GM19395 (cell line): ENCODE data around the gene B3GNT2.

Experiments used
- ATAC-seq: cut with Tn5 transposase; IDR thresholded peaks from one replicate; pipeline ENCODE4 v1.9.1; 2021; ENCODE audit warnings: mild to moderate bottlenecking, moderate library complexity; ENCODE audit not compliant: unreplicated experiment

The B3GNT2 gene

DNA sequence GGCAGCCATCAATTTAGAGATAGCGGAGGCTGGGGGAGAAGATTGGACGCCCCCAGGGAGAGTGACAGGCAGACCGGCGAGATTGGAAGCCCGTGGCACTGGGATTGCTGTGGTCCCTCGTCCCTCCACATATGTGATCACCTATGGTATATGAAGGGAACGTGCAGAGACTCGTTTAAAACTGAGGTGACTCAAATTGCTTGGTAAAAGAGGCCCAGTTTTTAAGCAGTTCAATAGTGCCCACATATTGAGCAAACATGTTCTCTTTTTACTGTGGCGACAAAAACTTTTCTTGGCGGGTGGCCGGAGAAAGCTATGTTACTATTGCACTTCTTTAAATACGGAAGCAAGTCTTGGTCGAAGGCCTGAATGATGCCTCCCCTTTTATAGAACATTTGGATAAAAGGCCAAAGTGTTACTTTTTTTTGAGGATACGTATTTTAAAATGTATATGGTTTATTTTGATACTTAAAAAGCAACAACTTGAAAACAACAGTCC lies 9.1 kb downstream of the B3GNT2 start:
- ATAC-seq, result no peak

DNA sequence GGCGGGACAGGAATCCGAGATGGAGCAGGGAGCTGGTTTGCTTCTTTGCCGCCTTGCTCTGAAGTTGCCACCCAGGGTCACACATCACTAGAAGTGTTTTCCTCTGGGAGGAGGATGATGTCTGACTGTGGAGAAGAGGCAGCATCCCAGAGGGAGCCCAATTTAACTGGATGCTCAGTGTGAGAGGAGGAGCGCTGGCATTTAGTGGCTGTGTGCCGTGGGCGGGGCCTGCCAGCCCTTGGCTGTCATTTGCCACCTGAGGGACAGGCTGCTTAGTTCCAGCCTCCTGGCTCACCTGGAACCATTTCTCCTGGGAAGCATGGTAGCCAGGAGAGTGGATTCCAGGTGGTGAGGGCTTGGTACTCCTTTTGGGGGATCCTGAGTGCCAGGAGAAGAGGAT lies 9.6 kb downstream of the B3GNT2 start:
- ATAC-seq, result no peak

DNA sequence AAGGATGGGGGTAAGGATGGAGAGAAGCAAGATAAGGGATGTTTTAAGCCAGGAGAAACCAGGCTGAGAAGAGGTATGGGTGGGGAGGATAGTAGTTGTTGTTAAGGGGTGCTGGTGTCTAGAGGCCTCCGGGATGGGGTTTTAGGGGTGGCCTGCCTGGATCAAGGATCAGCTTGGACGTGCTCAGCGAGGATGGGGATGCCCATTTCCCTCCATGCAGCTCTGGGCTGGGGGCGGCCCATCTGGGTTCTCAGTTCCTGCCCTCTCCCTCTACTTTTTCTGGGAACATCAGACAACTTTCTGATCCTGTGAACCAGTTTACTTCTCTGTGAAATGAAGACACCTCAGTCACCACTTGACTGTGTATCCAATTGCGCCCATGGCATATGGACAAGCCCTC lies 10.1 kb downstream of the B3GNT2 start:
- ATAC-seq, result no peak

DNA sequence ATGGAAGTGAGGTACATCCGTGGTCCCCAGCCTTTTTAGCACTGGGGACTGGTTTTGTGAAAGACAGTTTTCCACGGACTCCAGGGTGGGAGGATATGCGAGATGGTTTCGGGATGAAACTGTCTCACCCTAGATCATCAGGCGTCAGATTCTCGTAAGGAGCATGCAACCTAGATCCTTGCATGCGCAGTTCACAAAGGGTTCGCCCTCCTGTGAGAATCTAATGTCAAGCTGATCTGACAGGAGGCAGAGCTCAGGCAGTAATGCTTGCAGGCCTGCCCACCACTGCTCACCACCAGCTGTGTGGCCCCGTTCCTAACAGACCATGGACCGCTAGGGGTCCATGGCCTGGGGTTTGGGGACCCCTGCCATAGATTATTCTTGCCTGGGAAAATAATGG lies 11.6 kb downstream of the B3GNT2 start:
- ATAC-seq, result no peak

DNA sequence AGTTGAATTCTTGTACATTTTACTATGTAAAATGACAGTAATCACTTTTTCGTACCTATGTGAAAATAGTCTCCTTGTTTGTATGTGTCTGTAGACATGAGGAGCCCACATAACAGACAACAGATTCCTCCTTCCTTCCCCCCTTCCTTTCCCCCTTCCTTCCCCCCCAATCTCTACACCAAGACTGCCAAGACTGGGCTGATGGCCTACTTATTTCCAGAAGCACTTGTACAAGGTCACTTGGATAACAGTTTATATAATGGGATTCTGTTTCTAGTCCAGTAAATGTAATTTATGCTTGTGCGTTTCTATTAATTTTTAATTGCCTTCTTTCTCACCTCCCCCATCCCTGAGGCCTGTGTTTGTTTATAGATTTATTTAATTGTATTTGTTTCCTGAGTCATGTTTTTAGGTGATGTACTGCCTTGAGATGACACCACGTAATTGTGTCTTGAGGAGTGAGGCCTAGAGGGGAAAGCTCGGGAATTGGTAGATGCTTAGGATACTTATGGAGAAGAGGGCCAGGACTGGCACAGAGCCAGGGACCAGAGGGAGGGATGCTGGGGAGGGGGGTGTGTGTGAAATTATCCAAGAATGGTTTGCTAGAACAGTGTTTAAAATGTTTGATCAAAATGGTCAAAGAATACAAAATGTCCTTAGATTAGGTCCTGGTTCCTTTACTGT lies 12.3 kb downstream of the B3GNT2 start:
- ATAC-seq, result no peak

DNA sequence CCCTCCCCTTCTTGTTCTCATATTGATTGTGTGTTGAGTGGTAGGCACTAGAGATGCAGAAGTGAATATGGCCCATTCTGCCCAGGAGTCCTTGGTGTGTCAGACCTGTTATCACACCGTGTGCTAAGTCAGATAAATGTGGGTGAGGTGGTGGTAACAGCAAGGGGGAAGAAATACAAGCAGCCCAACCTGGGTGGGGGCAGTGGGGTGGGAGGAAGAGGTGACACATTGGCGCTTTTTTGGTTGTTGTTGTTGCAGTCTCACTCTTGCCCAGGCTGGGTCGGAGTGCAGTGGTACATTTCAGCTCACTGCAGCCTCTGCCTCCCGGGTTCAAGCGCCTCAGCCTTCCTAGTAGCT lies 12.8 kb downstream of the B3GNT2 start:
- no peak for ATAC-seq

DNA sequence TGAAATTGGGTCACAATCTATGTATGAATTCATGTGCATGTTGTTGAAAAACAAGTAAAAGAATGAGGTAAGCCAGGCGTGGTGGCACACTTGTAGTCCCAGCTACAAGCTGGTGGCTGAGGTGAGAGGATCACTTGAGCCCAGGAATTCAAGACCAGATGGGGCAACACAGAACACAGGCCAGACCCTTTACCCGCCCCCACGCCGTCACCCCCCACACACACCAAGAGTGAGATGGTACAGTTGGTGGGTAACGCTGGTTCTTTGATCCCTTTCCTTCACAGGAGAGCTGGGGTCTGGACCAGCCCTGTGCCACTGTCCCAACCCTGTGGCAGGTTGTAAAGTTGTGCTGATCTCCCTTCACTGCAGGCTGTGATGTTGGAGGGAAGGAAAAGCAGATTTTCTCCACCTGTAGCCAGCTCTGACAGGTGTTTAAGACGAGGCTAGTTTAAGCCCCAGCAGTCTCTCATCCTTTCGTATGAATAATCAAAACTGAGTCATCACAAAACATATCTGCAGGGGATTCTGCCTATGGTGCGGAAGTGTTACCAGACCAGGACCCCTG lies 13.6 kb downstream of the B3GNT2 start:
- ATAC-seq, result no peak

DNA sequence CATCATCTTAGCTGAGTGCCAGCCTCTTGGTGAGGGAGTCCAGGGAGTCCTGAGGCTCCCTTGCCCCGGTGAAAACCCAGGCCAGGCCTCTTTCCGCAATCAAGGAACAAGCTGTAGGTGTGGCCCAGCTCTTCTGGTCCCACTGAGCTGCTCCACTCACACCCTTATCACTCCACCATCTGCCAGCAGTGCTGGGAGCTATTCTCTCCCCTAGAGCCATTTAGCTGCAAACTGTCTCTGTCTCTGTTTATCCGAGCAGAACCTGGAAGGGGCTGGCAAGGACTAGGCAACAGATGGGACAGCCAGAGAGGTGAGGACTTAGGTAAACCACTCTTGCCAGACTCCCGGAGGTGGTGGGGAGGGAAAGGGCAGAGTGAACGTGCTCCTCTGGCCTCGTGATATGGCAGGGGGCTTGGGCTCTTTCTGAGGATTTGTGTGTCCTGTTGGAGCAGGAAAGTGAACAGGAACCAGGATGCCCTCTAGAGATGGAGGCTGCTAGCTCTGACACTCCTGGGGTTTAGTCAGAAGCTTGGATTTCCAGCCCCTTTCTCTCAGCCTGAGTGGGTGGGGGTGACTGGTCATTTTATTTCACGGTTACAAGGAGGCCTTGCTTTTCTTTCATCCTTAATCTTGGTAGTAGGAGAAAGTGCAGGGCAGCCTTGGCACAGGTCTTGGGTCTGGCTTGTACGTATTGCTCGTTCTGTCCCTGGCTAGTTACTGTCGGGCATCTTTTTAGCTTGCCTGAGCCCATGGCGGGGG lies 19.6 kb downstream of the B3GNT2 start:
- ATAC-seq, result no peak

DNA sequence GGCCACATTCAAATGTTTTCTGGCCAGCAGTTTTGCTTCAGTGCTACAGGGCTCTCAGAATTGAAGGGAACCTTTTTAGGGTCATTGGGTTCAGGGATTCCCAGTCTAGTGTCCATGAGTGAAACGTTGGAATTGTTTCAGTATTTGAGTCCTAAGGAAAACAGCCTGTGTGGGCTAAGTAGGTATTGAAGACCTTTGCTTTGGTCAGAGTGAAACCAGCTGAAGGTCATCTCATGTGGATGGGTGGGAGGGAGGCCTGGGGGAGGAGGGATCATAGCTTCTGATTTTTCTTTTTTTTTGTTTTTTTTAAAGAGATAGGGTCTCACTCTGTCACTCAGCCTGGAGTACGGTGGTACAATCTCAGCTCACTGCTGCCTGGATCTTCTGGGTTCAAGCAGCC lies 20.2 kb downstream of the B3GNT2 start:
- ATAC-seq, result no peak

DNA sequence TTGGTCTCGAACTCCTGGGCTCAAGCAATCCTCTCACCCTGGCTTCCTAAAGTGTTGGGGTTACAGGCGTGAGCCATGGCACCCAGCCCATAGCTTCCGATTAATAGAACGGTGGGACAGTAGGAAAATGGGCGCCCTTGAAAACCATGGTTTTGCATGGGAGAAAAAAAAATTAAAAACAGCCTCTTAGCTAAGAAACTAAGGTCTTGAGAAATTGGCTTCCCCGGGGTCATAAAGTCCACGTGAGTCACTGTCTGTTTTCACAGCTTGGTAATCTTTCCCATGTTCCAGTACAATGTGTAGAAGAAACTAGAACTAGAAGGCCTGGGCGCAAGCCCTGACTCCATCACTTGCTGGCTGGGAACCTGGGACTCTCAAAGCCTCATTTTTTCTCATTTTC lies 20.7 kb downstream of the B3GNT2 start:
- ATAC-seq, result no peak

DNA sequence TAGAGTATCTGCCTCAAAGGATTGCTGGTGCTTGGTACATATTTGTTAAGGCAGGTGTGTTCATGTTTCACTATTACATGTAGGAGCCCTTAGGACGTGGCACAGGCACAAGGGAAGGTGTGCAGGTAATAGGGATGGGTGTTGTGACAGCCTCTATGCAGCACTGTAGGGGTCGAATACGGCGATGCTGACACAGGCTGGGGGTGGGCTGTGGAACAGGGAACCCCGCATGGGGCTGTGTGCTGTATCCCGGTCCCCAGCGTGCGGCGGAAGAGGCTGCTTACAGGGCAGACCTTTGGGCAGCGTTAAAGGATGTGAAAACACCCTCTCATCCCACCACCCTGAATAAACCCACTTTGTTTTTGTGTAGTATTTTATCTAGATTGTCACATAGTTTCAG lies 21.5 kb downstream of the B3GNT2 start:
- ATAC-seq, result no peak

DNA sequence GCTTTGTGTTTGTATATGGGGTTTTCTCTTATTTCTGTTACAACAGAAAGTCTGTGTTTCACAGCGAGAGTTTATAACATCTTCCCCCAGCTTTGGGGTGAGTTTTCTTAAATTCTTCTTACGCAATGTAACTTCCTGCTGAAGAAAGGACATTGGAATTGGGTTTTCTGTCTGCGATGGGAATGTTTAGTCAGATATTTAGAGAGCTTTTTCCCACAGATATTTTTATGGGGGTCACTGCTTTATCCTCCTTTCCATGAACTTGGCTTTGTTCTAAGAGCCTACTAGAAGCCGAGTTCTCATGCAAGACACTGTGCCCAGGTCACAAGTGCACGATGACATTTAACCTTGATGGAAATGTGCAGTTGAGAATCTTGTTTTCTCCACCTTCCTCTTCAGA lies 22.1 kb downstream of the B3GNT2 start:
- ATAC-seq, result no peak

DNA sequence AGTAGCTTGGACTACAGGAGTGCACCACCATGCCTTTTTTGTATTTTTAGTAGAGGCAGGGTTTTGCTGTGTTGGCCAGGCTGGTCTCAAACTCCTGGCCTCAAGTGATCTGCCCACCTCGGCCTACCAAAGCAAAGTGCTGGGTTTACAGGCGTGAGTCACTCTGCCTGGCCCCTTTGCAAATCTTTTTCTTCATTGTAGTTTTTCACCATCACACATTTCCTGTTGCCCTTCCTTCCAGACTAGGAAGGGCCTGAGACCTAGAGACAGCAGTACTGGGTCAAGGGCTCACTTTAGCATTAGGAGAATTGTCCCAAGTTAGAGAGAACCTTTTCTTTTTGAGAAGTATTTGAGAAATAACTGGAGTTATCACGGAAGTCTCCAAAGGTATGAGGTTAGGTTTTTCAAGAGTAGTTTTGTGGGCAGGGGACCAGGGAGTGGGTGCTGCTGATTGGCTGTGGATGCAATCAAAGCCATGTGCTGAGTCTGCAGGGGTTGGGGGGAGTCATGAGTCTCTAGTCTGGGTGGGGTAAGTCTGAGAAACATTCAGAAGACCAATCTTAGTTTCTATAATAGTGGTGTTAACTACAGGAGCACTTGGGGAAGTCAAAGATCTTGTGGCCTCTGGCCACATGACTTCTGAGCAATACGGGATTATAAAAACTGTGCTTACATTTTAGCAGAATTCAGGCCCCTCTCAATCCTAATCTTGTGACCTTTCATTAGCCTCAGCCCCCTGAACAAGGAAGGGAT lies 23.7 kb downstream of the B3GNT2 start:
- no peak for ATAC-seq

DNA sequence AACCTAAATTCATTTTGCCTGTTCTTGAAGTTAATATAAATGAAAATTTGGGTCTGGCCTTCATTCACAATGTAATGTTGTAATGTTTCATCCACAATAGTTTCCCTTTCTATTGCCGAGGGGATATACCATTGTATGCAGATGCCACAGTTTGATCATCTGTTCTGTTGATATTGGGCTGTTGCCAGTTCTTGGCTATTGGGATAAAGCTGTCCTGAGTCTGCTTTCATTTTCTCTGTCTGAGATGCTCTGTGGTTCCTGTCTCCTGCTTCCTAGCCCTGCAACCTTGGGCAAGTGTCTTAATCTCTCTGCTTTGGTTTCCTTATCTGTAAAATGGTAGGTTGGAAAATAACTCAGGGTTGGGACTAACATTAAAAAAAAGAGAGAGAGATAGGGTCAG lies 25.2 kb downstream of the B3GNT2 start:
- no peak for ATAC-seq

DNA sequence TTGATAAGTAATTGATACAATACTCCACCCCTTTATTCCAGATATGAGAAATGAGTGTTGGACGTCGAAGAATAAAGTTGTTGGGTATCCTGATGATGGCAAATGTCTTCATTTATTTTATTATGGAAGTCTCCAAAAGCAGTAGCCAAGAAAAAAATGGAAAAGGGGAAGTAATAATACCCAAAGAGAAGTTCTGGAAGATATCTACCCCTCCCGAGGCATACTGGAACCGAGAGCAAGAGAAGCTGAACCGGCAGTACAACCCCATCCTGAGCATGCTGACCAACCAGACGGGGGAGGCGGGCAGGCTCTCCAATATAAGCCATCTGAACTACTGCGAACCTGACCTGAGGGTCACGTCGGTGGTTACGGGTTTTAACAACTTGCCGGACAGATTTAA lies 26.3 kb downstream of the B3GNT2 start:
- ATAC-seq, result no peak

DNA sequence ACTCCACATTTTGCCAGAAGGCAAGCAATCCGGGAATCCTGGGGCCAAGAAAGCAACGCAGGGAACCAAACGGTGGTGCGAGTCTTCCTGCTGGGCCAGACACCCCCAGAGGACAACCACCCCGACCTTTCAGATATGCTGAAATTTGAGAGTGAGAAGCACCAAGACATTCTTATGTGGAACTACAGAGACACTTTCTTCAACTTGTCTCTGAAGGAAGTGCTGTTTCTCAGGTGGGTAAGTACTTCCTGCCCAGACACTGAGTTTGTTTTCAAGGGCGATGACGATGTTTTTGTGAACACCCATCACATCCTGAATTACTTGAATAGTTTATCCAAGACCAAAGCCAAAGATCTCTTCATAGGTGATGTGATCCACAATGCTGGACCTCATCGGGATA lies 26.8 kb downstream of the B3GNT2 start:
- ATAC-seq, result no peak

DNA sequence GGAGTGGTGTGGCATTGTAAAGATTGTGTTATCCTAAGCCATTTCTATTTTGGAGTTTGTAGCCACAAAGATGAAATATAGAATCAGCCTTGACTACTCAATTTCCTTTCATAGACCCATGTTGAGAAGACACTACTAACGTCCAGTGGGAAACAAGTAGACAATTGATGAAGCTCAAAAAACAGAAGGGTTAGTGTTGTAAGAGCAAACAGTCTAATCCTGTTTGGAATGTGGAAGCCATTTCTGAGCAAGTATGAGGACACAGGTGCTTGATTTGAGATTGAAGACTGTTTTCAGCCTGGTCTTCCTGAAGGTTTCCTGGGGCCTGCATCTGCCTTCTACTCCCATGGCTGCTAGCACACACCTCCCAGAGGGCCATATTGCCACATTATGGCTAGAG lies 29.1 kb downstream of the B3GNT2 start:
- ATAC-seq, result no peak

DNA sequence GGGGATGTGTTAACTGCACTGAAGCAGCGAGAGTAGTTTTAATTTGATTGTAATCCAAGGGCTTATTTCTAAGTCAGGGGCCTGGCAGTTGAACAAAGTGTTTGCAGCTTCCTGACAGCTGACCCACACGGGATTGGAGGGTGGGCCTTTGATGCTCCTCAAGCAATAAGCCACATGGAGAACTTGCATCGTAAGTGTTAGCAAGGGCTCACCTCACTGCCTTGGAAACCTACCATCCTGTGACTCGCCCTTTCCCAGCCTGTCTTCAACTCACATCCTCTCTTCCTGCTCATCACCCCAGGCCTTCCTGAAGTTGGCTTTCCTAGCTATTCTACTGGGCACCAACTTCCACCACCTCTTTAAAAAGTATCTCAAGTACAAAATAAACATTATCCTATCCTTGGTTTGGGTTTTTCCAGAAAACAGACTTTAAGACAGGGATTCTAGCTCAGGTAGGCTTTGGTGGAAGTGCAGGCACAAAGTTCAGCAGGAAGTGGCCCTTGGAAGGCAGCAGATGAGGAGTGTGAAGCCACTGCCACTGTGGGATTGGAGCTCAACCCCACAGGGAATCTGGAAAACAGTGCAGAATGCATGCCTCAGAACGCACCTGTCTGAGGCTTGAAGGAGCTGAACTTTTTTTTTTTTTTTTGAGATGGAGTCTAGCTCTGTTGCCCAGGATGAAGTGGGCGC lies 31.6 kb downstream of the B3GNT2 start:
- no peak for ATAC-seq

DNA sequence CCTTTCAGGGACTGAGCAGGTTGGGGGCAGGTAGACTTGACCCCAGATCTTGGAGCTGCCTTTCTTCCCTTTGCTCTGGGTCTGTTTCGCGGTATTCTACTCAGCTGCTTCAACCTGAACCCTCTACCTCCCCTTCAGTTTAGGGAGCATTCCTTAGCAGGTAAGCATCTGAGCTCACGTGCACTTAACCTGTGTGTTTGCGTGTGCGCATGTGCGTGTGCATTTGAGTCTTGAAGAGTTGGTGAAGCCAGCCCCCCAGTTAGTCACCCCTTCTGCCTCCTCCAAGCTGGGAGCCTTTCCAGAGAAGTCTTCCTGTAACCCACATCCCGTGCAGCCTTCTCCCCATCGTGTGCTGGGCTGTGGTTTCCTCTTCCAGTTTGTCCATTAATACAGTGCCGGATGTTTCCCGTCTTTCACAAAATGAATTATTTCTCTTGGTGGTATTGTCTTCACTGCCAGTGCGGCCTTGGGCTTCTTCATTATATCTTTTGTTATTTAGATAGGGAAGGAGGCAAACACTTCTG lies 33.2 kb downstream of the B3GNT2 start:
- ATAC-seq, result no peak

DNA sequence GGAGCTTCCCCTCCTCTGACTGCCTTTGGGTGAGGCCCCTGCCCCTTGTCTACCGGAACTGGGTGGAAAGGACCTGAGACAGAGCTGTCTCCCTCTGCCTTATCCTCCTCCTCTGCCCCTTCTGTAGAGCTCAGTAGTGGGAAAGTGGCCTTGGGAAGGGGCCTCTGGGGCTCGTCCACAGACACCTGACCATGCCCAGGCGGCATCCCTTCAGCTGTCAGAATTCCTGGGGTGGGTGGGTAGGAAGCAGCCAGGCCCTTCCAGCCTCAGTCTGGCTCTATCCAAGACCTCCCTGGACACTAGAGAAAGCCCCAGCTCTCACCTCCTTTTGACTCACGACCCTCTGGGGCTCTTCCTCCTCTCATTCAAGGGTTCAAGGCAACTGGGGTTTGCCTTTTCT lies 35.6 kb downstream of the B3GNT2 start:
- no peak for ATAC-seq
